HL-60 (cell line): ENCODE data around the gene CCDC30.

Source experiments
- DNase-seq, 2 experiments: peaks; one replicate each; pipeline ENCODE4 v3.0.0-alpha.2; 2010 to 2020; ENCODE audit warnings: low read depth in 1 of 2, low spot score in 1 of 2
- H3K27ac ChIP-seq: fragments of 250-450 bp; sonication (Bioruptor Pico); replicated peaks from 2 replicates; pipeline ENCODE4 v1.5.1; 2020; ENCODE audit warnings: mild to moderate bottlenecking, moderate library complexity
- H3K27me3 ChIP-seq: fragments of 250-450 bp; sonication (Bioruptor Pico); 2 replicates; pipeline ENCODE4 v1.5.1; 2021; ENCODE audit warnings: mild to moderate bottlenecking, moderate library complexity; ENCODE audit not compliant: insufficient read depth, poor library complexity, severe bottlenecking
- H3K4me3 ChIP-seq: replicated peaks from 2 replicates; pipeline ENCODE4 v1.5.1; 2011; ENCODE audit warnings: mild to moderate bottlenecking, control low read depth, low read length; ENCODE audit not compliant: insufficient read depth
- CTCF ChIP-seq: IDR thresholded peaks from one replicate; pipeline ENCODE4 v1.5.1; 2011; ENCODE audit warnings: low read length, control low read depth, inconsistent platforms; ENCODE audit not compliant: insufficient read depth
- GABPA ChIP-seq: IDR thresholded peaks from 2 replicates; pipeline ENCODE4 v1.6.1; 2012; ENCODE audit warnings: low read depth
- POLR2AphosphoS5 ChIP-seq: IDR thresholded peaks from 2 replicates; pipeline ENCODE4 v1.6.1; 2012; ENCODE audit warnings: low read depth
- REST ChIP-seq: IDR thresholded peaks from 2 replicates; pipeline ENCODE4 v1.6.1; 2012; ENCODE audit warnings: low read depth; ENCODE audit not compliant: insufficient replicate concordance
- SPI1 ChIP-seq: IDR thresholded peaks from 2 replicates; pipeline ENCODE4 v1.6.1; 2012; ENCODE audit warnings: low read depth, mild to moderate bottlenecking, borderline replicate concordance

CCDC30 gene

GRCh38 chr1:42657981-42658876 is 195.1 kb downstream of the CCDC30 start, which contains the start of gene PPIH:
TSS of gene PPIH (plus strand) at chr1:42658423. CDS start at chr1:42658447, 24 bp downstream.
- peak; percentile 89 to 97 for DNase-seq
- peak within 1 kb of the TSS; percentile 79 for H3K27ac ChIP-seq
- no peak for TF ChIP-seq CTCF
- TF ChIP-seq GABPA = peak; percentile 95
- peak; percentile 97 for TF ChIP-seq POLR2AphosphoS5
- TF ChIP-seq REST = peak; percentile 34
- peak; percentile 36; the same call in 1 of the 2 replicates for TF ChIP-seq SPI1

GRCh38 chr1:42658877-42659337 is 195.8 kb downstream of the CCDC30 start:
- Histone ChIP-seq H3K4me3 (peak overlapping the region; percentile 81), H3K27me3 (no peaks in the 10 kb centered on the region), H3K27ac (peak overlapping the region; percentile 79)
- DNase-seq = no peak
- TF ChIP-seq GABPA (no peak), SPI1 (no peak), POLR2AphosphoS5 (no peak), REST (no peak), CTCF (no peak)

More at GRCh38 chr1:42657981-42658876, 195.1 kb downstream of the CCDC30 start, which contains the start of gene PPIH:
- Histone ChIP-seq H3K4me3 (peak within 1 kb of the TSS; percentile 81), H3K27me3 (no peaks in the 10 kb centered on the region)

- Histone ChIP-seq H3K4me3 (no peak overlapping the region), H3K27me3 (no peaks in the 10 kb centered on the region), H3K27ac (no peak overlapping the region)
- TF ChIP-seq SPI1 (no peak), POLR2AphosphoS5 (no peak), CTCF (no peak), GABPA (no peak), REST (no peak)
- DNase-seq = no peak
Observed at GRCh38 chr1:42660907-42661500, 197.9 kb downstream of the CCDC30 start.
